ENCODE data around the gene ARHGAP21.

Gene ARHGAP21

DNA sequence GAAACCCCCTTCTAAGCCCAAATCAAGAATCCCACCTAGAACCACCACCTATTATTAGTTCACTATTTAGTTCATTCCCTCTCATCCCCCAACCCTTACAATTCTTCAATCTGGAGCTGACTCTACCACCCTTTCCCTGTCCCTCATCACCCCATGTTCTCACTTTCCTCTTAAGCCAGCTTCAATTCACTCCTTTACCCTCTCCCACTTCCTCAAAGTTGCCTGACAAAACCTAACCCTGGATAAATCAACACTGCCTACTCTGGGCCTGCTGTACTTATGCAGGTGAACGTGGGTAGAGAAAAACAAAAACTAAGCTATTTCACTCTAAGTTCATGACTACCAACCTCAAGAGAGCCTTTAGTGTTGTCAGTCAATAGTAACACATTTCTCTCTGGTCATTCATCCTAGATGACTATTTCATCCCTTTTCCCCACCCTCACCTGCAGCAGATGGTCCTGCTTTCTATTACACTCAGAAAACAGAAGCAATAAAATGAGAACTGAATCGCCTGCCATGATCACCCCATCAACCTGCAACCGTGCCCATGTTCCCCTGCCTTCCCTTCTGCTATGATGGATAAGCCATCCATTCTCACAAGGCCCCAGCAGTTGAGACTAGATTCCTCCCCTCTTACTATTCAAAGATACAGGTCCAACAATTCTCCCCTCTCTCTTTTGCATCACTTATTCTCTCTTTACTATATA, 52.6 kb downstream of the ARHGAP21 start:
- H4K20me1 ChIP-seq (ENCODE audit: insufficient read depth, low read length, poor library complexity, severe bottlenecking), result no peaks in the 10 kb centered on the region
- H3K79me2 ChIP-seq (ENCODE audit: insufficient read depth, low read length), result peaks cover 18% of the 10 kb centered on the region
- no peaks in the 10 kb centered on the region for H3K27me3 ChIP-seq (ENCODE audit: insufficient read depth, low read length, poor library complexity, severe bottlenecking)
- H3K36me3 ChIP-seq (ENCODE audit: insufficient read depth, low read length), result peaks cover 5% of the 10 kb centered on the region; the same call in 1 of the 2 replicates
- H3K9me3 ChIP-seq (ENCODE audit: insufficient read depth, low read depth, low read length), result no peaks in the 10 kb centered on the region
- TF ChIP-seq EZH2phosphoT487 (IDR thresholded peaks at IDR 0.05; ENCODE audit: borderline replicate concordance), result no peak
- TF ChIP-seq, protein P1, sequence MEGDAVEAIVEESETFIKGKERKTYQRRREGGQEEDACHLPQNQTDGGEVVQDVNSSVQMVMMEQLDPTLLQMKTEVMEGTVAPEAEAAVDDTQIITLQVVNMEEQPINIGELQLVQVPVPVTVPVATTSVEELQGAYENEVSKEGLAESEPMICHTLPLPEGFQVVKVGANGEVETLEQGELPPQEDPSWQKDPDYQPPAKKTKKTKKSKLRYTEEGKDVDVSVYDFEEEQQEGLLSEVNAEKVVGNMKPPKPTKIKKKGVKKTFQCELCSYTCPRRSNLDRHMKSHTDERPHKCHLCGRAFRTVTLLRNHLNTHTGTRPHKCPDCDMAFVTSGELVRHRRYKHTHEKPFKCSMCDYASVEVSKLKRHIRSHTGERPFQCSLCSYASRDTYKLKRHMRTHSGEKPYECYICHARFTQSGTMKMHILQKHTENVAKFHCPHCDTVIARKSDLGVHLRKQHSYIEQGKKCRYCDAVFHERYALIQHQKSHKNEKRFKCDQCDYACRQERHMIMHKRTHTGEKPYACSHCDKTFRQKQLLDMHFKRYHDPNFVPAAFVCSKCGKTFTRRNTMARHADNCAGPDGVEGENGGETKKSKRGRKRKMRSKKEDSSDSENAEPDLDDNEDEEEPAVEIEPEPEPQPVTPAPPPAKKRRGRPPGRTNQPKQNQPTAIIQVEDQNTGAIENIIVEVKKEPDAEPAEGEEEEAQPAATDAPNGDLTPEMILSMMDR (conservative IDR thresholded peaks at IDR 0.05; ENCODE audit: low read length), result no peak
- no peak overlapping the region for H3K4me3 ChIP-seq (ENCODE audit: low read length, poor library complexity, severe bottlenecking)
- H2AFZ ChIP-seq (ENCODE audit: low read length), result no peak overlapping the region
- no peak overlapping the region for H3K4me2 ChIP-seq (ENCODE audit: low read depth, low read length, poor library complexity, severe bottlenecking)
- no peaks in the 10 kb centered on the region for H3K4me1 ChIP-seq (ENCODE audit: insufficient read depth, low read length, poor library complexity, severe bottlenecking)
- H3K9ac ChIP-seq (ENCODE audit: low read depth, low read length, poor library complexity, severe bottlenecking), result no peak overlapping the region
- no peaks in the 10 kb centered on the region for H3F3A ChIP-seq (ENCODE audit: low read depth)
- H3K9me2 ChIP-seq (replicated peaks; ENCODE audit: low read depth, low read length), result no peaks in the 10 kb centered on the region

DNA sequence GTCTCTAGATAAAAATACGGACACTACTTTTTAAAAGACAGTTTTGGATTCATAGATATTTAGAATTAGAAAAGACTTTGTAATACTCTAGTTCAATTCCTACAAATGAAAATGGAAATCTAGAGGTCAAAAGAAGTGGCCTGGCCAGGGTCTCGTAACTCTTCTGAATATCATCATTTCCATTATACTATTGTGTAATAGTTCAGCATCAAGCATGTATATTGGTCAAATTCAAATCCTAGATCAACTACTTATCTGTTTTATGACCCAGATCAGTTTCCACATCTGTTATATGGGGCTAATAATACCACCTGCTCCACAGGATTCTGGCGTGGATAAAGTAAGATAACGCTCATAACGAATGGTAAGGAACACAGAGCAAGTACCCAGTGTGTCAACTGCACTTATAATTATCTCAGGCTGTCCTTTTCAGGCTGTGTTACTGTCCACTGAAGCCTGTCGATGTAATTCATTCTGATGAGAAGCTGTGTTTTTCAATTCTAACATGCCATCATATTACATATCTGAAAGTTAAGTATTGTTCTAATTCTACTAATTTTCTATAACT, 54.3 kb downstream of the ARHGAP21 start:
- Histone ChIP-seq H3F3A (ENCODE audit: low read depth) (no peaks in the 10 kb centered on the region), H4K20me1 (ENCODE audit: insufficient read depth, low read length, poor library complexity, severe bottlenecking) (no peaks in the 10 kb centered on the region), H3K9ac (ENCODE audit: low read depth, low read length, poor library complexity, severe bottlenecking) (no peak overlapping the region), H3K4me2 (ENCODE audit: low read depth, low read length, poor library complexity, severe bottlenecking) (no peak overlapping the region), H2AFZ (ENCODE audit: low read length) (no peak overlapping the region), H3K36me3 (ENCODE audit: insufficient read depth, low read length) (peaks cover 5% of the 10 kb centered on the region; the same call in 1 of the 2 replicates), H3K9me3 (ENCODE audit: insufficient read depth, low read depth, low read length) (no peaks in the 10 kb centered on the region), H3K4me3 (ENCODE audit: low read length, poor library complexity, severe bottlenecking) (no peak overlapping the region), H3K79me2 (ENCODE audit: insufficient read depth, low read length) (peaks cover 18% of the 10 kb centered on the region), H3K4me1 (ENCODE audit: insufficient read depth, low read length, poor library complexity, severe bottlenecking) (no peaks in the 10 kb centered on the region), H3K27me3 (ENCODE audit: insufficient read depth, low read length, poor library complexity, severe bottlenecking) (no peaks in the 10 kb centered on the region), H3K9me2 (replicated peaks; ENCODE audit: low read depth, low read length) (no peaks in the 10 kb centered on the region)
- no peak for TF ChIP-seq EZH2phosphoT487 (IDR thresholded peaks at IDR 0.05; ENCODE audit: borderline replicate concordance)

DNA sequence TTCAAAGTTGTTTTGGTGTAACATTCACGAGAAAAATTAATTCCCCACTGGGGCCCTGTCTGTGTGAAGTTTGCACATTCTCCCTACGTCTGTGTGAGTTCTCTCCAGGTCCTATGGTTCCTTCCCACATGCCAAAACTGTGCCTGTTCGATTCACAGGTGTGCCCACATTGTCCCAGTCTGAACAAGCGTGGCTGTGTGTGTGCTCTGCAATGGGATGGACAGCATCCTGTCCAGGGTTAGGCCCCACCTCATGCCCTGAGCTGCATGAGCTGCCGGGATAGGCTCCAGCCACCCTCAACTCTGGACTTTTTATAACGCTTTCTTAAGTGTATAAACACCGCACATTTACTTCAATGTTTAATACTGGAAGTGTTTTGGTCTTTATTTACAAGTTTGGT, 55.4 kb downstream of the ARHGAP21 start:
- H3K4me2 ChIP-seq (ENCODE audit: low read depth, low read length, poor library complexity, severe bottlenecking), result no peak overlapping the region
- H3K36me3 ChIP-seq (ENCODE audit: insufficient read depth, low read length), result peaks cover 10% of the 10 kb centered on the region; the same call in 1 of the 2 replicates
- H3K27me3 ChIP-seq (ENCODE audit: insufficient read depth, low read length, poor library complexity, severe bottlenecking), result no peaks in the 10 kb centered on the region
- H2AFZ ChIP-seq (ENCODE audit: low read length), result no peak overlapping the region
- H3K4me3 ChIP-seq (ENCODE audit: low read length, poor library complexity, severe bottlenecking), result no peak overlapping the region
- H3F3A ChIP-seq (ENCODE audit: low read depth), result no peaks in the 10 kb centered on the region
- no peaks in the 10 kb centered on the region for H3K9me3 ChIP-seq (ENCODE audit: insufficient read depth, low read depth, low read length)
- H3K9me2 ChIP-seq (replicated peaks; ENCODE audit: low read depth, low read length), result no peaks in the 10 kb centered on the region
- H4K20me1 ChIP-seq (ENCODE audit: insufficient read depth, low read length, poor library complexity, severe bottlenecking), result no peaks in the 10 kb centered on the region
- TF ChIP-seq, protein P1 (conservative IDR thresholded peaks at IDR 0.05; ENCODE audit: low read length), result no peak
- no peak for TF ChIP-seq EZH2phosphoT487 (IDR thresholded peaks at IDR 0.05; ENCODE audit: borderline replicate concordance)
- peaks cover 13% of the 10 kb centered on the region for H3K79me2 ChIP-seq (ENCODE audit: insufficient read depth, low read length)
- H3K4me1 ChIP-seq (ENCODE audit: insufficient read depth, low read length, poor library complexity, severe bottlenecking), result no peaks in the 10 kb centered on the region
- no peak overlapping the region for H3K9ac ChIP-seq (ENCODE audit: low read depth, low read length, poor library complexity, severe bottlenecking)

Data from Loucy (cell line).